HEK293 (cell line): ENCODE measurements around the gene SLC5A9.
A peak's percentile ranks its signal among the peaks of the same experiment; 100 is the strongest.

Source experiments
- CTCF ChIP-seq: fragments of 450-650 bp; formaldehyde crosslinking; IDR thresholded peaks from 2 replicates; pipeline ENCODE4 v1.5.1; 2016; ENCODE audit warnings: missing biosample characterization, missing genetic modification characterization
- PATZ1 ChIP-seq: fragments of 450-650 bp; formaldehyde crosslinking; IDR thresholded peaks from 2 replicates; pipeline ENCODE4 v1.5.1; 2016; ENCODE audit warnings: missing biosample characterization, missing genetic modification characterization
- TRIM28 ChIP-seq: IDR thresholded peaks from 2 replicates; pipeline ENCODE4 v1.6.1; 2011; ENCODE audit warnings: low read length, control low read depth, borderline replicate concordance
- YY1 ChIP-seq: fragments of 450-650 bp; formaldehyde crosslinking; IDR thresholded peaks from 2 replicates; pipeline ENCODE4 v1.5.1; 2018; ENCODE audit warnings: missing biosample characterization, missing genetic modification characterization
- ZNF324 ChIP-seq: fragments of 450-650 bp; formaldehyde crosslinking; IDR thresholded peaks from 2 replicates; pipeline ENCODE4 v1.5.1; 2016; ENCODE audit warnings: missing biosample characterization, missing genetic modification characterization

DNA sequence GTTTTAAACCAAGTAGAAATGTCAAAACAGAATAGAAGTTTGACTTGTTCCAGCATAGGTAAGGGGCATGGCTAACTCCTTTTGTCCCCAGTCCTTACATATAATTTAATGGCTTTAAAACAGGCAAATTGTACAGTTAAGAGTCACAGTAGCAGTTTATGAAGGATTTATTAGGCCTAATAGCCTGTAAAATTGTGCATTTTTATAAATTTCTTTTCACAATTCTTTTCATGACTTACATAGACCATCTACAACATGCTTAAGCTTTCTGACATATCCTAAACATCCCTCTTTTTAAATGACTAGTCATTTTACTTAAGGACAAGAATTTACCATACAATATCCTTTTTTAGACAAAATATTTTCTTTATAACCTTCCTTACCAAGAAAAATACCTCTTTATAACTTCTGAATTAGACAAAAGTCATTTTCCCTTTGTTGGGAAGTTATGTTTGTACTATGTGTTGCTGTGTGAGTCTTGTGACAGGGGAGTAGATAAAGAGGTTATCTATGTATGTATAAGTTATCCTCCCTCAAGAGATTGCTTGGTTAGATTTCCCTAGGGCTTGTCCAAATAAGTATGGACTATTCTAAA is 34.5 kb upstream of the SLC5A9 start:
- TF ChIP-seq ZNF324 (tag by site-specific recombination) (no peak), CTCF (no peak), PATZ1 (no peak), YY1 (no peak), TRIM28 (peak; percentile 99)
